A673 (cell line): Measurements from ENCODE around the gene HNRNPM.
"Not testable (repeated sequence)": the region's sequence is repeated elsewhere in the genome, so short reads cannot be mapped to it uniquely, and the experiment has no call there.

ENCODE experiments used
- CTCF ChIP-seq: fragments of 300-800, 200-600 bp; sonication (generic); conservative IDR thresholded peaks from 2 replicates; pipeline ENCODE4 v1.5.1; 2017; ENCODE audit warnings: low read depth, mild to moderate bottlenecking, antibody characterized with exemption, low read length, moderate library complexity, mixed read lengths
- EZH2 ChIP-seq: fragments of 200-600 bp; sonication (generic); IDR thresholded peaks from 2 replicates; pipeline ENCODE4 v1.6.1; 2017; ENCODE audit warnings: borderline replicate concordance, low read depth, mild to moderate bottlenecking, mixed read lengths, antibody characterized with exemption, low read length; ENCODE audit not compliant: poor library complexity, severe bottlenecking

- TF ChIP-seq CTCF, EZH2: not testable (repeated sequence)
Measured at GRCh38 chr19:8514505-8515009, 69.8 kb downstream of the HNRNPM start.
